Measurements from ENCODE around the gene HOOK2.
A peak's percentile ranks its signal among the peaks of the same experiment; 100 is the strongest.
"Not testable (repeated sequence)": the region's sequence is repeated elsewhere in the genome, so short reads cannot be mapped to it uniquely, and the experiment has no call there.

HOOK2 gene

GRCh38 chr19:12800923-12801465, 25.6 kb upstream of the HOOK2 start:
- peak overlapping the region; percentile 69; the same call in 1 of the 2 replicates for H3K4me2 ChIP-seq

GRCh38 chr19:12800466-12800770, 25.1 kb upstream of the HOOK2 start:
- TF ChIP-seq, protein P1, sequence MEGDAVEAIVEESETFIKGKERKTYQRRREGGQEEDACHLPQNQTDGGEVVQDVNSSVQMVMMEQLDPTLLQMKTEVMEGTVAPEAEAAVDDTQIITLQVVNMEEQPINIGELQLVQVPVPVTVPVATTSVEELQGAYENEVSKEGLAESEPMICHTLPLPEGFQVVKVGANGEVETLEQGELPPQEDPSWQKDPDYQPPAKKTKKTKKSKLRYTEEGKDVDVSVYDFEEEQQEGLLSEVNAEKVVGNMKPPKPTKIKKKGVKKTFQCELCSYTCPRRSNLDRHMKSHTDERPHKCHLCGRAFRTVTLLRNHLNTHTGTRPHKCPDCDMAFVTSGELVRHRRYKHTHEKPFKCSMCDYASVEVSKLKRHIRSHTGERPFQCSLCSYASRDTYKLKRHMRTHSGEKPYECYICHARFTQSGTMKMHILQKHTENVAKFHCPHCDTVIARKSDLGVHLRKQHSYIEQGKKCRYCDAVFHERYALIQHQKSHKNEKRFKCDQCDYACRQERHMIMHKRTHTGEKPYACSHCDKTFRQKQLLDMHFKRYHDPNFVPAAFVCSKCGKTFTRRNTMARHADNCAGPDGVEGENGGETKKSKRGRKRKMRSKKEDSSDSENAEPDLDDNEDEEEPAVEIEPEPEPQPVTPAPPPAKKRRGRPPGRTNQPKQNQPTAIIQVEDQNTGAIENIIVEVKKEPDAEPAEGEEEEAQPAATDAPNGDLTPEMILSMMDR (conservative IDR thresholded peaks at IDR 0.05; ENCODE audit: low read depth, low read length), result no peak
- no peaks in the 10 kb centered on the region for H4K20me1 ChIP-seq (ENCODE audit: insufficient read depth)
- no peaks in the 10 kb centered on the region for H3K79me2 ChIP-seq (ENCODE audit: insufficient read depth, low read depth)
- H3K4me2 ChIP-seq, result no peak overlapping the region
- H2AFZ ChIP-seq (ENCODE audit: low read depth), result no peak overlapping the region
- no peaks in the 10 kb centered on the region for H3K36me3 ChIP-seq (ENCODE audit: insufficient read depth)
- no peak overlapping the region for H3K9ac ChIP-seq
- peaks cover 13% of the 10 kb centered on the region for H3K27me3 ChIP-seq (ENCODE audit: insufficient read depth, low read depth)
- no peak overlapping the region for H3K4me3 ChIP-seq (IDR thresholded peaks at IDR 0.05; ENCODE audit: insufficient read depth, low read depth, low read length)
- H3K27ac ChIP-seq, result no peak overlapping the region
- peaks cover 10% of the 10 kb centered on the region for H3K4me1 ChIP-seq (ENCODE audit: low read depth, poor library complexity, severe bottlenecking)

More at GRCh38 chr19:12800923-12801465, 25.6 kb upstream of the HOOK2 start:
- H3K9ac ChIP-seq, result peak overlapping the region; percentile 52; the same call in 1 of the 2 replicates
- H3K36me3 ChIP-seq (ENCODE audit: insufficient read depth), result no peaks in the 10 kb centered on the region
- TF ChIP-seq, protein P1 (conservative IDR thresholded peaks at IDR 0.05; ENCODE audit: low read depth, low read length), result no peak
- peaks cover 13% of the 10 kb centered on the region for H3K27me3 ChIP-seq (ENCODE audit: insufficient read depth, low read depth)
- H3K79me2 ChIP-seq (ENCODE audit: insufficient read depth, low read depth), result no peaks in the 10 kb centered on the region
- H3K27ac ChIP-seq, result no peak overlapping the region
- peaks cover 5% of the 10 kb centered on the region for H3K4me1 ChIP-seq (ENCODE audit: low read depth, poor library complexity, severe bottlenecking)
- H2AFZ ChIP-seq (ENCODE audit: low read depth), result peak overlapping the region; percentile 85; the same call in 1 of the 2 replicates
- H3K4me3 ChIP-seq (IDR thresholded peaks at IDR 0.05; ENCODE audit: insufficient read depth, low read depth, low read length), result no peak overlapping the region
- H4K20me1 ChIP-seq (ENCODE audit: insufficient read depth), result no peaks in the 10 kb centered on the region

DNA sequence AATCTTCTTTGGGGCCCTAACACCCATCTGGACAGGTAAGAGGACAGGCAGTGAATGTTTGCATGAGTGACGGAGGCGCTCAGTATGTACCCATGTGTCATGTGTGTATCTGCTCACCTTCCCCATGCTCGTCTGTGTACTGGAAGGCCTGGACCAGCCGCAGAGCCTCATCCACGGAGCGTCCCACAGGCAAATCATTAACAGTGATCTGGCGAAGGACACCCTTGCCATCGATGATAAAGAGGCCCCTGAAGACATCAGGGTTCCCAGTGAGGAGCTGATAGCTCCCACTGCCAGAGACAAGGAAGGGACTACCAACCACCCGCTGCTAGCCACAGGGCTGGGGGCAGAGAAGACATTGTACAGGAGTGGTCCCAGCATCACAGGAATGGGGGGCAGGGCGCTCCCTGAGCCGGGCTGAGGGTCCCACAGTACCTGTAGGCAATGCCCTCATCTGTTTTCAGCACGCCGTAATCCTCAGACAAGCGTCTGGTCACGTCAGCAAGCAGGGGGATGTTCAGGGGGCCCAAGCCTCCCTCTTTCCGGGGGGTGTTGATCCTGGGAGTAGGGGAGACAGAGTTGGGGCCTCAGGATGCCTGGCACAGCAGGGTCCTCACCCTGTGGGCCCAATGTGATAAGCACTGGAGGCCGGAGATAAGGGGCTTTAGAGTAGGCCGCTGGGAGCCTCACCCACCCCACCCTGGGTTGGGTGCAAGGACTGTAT, 24.6 kb upstream of the HOOK2 start:
- Histone ChIP-seq H4K20me1 (ENCODE audit: insufficient read depth) (no peaks in the 10 kb centered on the region), H3K4me2 (no peak overlapping the region), H3K36me3 (ENCODE audit: insufficient read depth) (no peaks in the 10 kb centered on the region), H2AFZ (ENCODE audit: low read depth) (no peak overlapping the region), H3K4me1 (ENCODE audit: low read depth, poor library complexity, severe bottlenecking) (peaks cover 11% of the 10 kb centered on the region), H3K4me3 (IDR thresholded peaks at IDR 0.05; ENCODE audit: insufficient read depth, low read depth, low read length) (no peak overlapping the region), H3K27me3 (ENCODE audit: insufficient read depth, low read depth) (peaks cover 13% of the 10 kb centered on the region), H3K9ac (no peak overlapping the region), H3K79me2 (ENCODE audit: insufficient read depth, low read depth) (no peaks in the 10 kb centered on the region), H3K27ac (no peak overlapping the region)
- TF ChIP-seq, protein P1 (conservative IDR thresholded peaks at IDR 0.05; ENCODE audit: low read depth, low read length), result no peak

DNA sequence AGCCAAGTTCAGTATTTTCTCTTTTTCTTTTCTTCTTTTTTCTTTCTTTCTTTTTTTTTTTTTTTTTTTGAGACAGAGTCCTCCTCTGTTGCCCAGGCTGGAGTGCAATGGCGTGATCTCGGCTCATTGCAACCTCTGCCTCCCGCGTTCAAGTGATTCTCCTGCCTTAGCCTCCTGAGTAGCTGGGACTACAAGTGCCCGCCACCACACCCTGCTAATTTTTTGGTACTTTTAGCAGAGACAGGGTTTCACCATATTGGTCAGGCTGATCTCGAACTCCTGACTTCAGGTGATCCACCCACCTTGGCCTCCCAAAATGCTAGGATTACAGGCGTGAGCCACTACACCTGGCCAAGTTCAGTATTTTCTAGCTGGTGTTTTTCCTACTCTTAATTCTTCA, 22.3 kb upstream of the HOOK2 start:
- H2AFZ ChIP-seq (ENCODE audit: low read depth); H4K20me1 ChIP-seq (ENCODE audit: insufficient read depth); H3K27ac ChIP-seq; H3K9ac ChIP-seq; H3K4me2 ChIP-seq; H3K36me3 ChIP-seq (ENCODE audit: insufficient read depth); H3K79me2 ChIP-seq (ENCODE audit: insufficient read depth, low read depth); H3K4me3 ChIP-seq (IDR thresholded peaks at IDR 0.05; ENCODE audit: insufficient read depth, low read depth, low read length): not testable (repeated sequence)
- peaks cover 22% of the 10 kb centered on the region for H3K4me1 ChIP-seq (ENCODE audit: low read depth, poor library complexity, severe bottlenecking)
- H3K27me3 ChIP-seq (ENCODE audit: insufficient read depth, low read depth), result peaks cover 10% of the 10 kb centered on the region

GRCh38 chr19:12797141-12797587, 21.8 kb upstream of the HOOK2 start:
- TF ChIP-seq, protein P1 (conservative IDR thresholded peaks at IDR 0.05; ENCODE audit: low read depth, low read length), result no peak
- no peak overlapping the region for H2AFZ ChIP-seq (ENCODE audit: low read depth)
- H3K36me3 ChIP-seq (ENCODE audit: insufficient read depth), result no peaks in the 10 kb centered on the region
- no peak overlapping the region for H3K9ac ChIP-seq
- no peak overlapping the region for H3K4me3 ChIP-seq (IDR thresholded peaks at IDR 0.05; ENCODE audit: insufficient read depth, low read depth, low read length)
- H3K4me1 ChIP-seq (ENCODE audit: low read depth, poor library complexity, severe bottlenecking), result peaks cover 22% of the 10 kb centered on the region
- H3K27ac ChIP-seq, result no peak overlapping the region
- peaks cover 7% of the 10 kb centered on the region for H3K27me3 ChIP-seq (ENCODE audit: insufficient read depth, low read depth)
- no peaks in the 10 kb centered on the region for H4K20me1 ChIP-seq (ENCODE audit: insufficient read depth)
- H3K4me2 ChIP-seq, result no peak overlapping the region
- peaks cover 12% of the 10 kb centered on the region for H3K79me2 ChIP-seq (ENCODE audit: insufficient read depth, low read depth)
